Measurements from ENCODE around the gene OSBPL10. TPM values are rescaled to one million over a fixed set of nuclear protein-coding genes. Genes with fewer than 3 reads are reported as not detected.

The OSBPL10 gene
- total and polyA plus RNA-seq, 2 donors (not counting 1 experiment from before 2014, with no cell fraction given): 88.5 to 310 TPM

DNA sequence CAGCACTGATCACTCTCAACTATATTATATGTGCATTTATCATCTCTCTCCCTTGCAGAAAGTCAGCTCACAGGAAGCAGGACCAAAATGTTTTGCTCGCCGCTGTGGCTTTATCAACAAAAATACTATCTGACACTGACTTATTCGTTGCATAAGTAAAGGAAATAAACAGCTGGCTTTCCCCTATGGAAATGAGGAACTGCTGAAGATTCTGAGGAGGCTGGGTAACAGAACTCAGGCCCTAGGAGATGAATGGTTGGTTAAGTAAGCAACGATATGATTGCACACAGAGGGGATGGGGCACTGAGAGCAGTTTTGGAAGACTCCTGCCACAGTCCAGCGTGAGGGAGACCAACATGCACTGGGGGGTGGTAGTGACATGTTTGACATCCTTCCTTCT, 267.2 kb downstream of the OSBPL10 start:
- Mint-ChIP-seq H3K27me3 (no peaks in the 10 kb centered on the region), H3K27ac (peak overlapping the region; percentile 73), H3K4me1 (peaks cover 69% of the 10 kb centered on the region), H3K9me3 (ENCODE audit: insufficient read depth) (peaks cover 7% of the 10 kb centered on the region), H3K4me3 (no peak overlapping the region)
- Histone ChIP-seq H3K27me3 (replicated peaks in 1 of 4; ENCODE audit: control extremely low read depth in 1 of 4, control insufficient read depth in 3 of 4, insufficient read depth in 4 of 4, low read length in 3 of 4) (no peaks in the 10 kb centered on the region), H2AFZ (ENCODE audit: insufficient read depth, low read depth, low read length, poor library complexity, severe bottlenecking) (no peak overlapping the region), H3K4me2 (replicated peaks; ENCODE audit: low read depth, low read length, poor library complexity, severe bottlenecking) (no peak overlapping the region), H3K9ac (ENCODE audit: low read length) (no peak overlapping the region), H3K79me2 (ENCODE audit: control insufficient read depth, insufficient read depth, low read length) (peaks cover 34% of the 10 kb centered on the region), H3K4me3 (ENCODE audit: control extremely low read depth in 1 of 5, extremely low read depth in 1 of 5, insufficient read depth in 1 of 5, low read depth in 2 of 5, low read length in 4 of 5) (no peak overlapping the region), H3K27ac (ENCODE audit: low read length in 2 of 2) (no peak overlapping the region), H4K20me1 (ENCODE audit: control insufficient read depth, insufficient read depth, low read length, poor library complexity, severe bottlenecking) (peaks cover 68% of the 10 kb centered on the region), H3K9me3 (ENCODE audit: control extremely low read depth in 1 of 3, control insufficient read depth in 2 of 3, insufficient read depth in 1 of 3, low read length in 2 of 3) (peaks cover 0 to 14% (median 3%) of the 10 kb centered on the region in 3 donors), H3K4me1 (ENCODE audit: control insufficient read depth in 2 of 2, insufficient read depth in 2 of 2, low read length in 2 of 2) (peaks cover 14 to 37% of the 10 kb centered on the region in 2 donors), H3K36me3 (replicated peaks in 1 of 2; ENCODE audit: control extremely low read depth in 1 of 2, control insufficient read depth in 1 of 2, extremely low read depth in 1 of 2, insufficient read depth in 2 of 2, low read length in 1 of 2) (peaks cover 2 to 57% of the 10 kb centered on the region in 2 experiments)
- POLR2A ChIA-PET: no interaction called here
- ATAC-seq (ENCODE audit: low read depth) (no peak), DNase-seq (no peak)
- no peak for TF ChIP-seq EZH2 (IDR thresholded peaks at IDR 0.05; ENCODE audit: borderline replicate concordance, insufficient read depth, low read depth, low read length, poor library complexity, severe bottlenecking)
- TF ChIP-seq, protein P1, sequence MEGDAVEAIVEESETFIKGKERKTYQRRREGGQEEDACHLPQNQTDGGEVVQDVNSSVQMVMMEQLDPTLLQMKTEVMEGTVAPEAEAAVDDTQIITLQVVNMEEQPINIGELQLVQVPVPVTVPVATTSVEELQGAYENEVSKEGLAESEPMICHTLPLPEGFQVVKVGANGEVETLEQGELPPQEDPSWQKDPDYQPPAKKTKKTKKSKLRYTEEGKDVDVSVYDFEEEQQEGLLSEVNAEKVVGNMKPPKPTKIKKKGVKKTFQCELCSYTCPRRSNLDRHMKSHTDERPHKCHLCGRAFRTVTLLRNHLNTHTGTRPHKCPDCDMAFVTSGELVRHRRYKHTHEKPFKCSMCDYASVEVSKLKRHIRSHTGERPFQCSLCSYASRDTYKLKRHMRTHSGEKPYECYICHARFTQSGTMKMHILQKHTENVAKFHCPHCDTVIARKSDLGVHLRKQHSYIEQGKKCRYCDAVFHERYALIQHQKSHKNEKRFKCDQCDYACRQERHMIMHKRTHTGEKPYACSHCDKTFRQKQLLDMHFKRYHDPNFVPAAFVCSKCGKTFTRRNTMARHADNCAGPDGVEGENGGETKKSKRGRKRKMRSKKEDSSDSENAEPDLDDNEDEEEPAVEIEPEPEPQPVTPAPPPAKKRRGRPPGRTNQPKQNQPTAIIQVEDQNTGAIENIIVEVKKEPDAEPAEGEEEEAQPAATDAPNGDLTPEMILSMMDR (IDR thresholded peaks at IDR 0.05): no peak
- CTCF ChIA-PET: no interaction called here
- intact Hi-C loops (cut with micrococcal nuclease): no loop called here
- 0% methylated on average over 1 of the region's 5 CpGs for WGBS (ENCODE audit: insufficient coverage)

DNA sequence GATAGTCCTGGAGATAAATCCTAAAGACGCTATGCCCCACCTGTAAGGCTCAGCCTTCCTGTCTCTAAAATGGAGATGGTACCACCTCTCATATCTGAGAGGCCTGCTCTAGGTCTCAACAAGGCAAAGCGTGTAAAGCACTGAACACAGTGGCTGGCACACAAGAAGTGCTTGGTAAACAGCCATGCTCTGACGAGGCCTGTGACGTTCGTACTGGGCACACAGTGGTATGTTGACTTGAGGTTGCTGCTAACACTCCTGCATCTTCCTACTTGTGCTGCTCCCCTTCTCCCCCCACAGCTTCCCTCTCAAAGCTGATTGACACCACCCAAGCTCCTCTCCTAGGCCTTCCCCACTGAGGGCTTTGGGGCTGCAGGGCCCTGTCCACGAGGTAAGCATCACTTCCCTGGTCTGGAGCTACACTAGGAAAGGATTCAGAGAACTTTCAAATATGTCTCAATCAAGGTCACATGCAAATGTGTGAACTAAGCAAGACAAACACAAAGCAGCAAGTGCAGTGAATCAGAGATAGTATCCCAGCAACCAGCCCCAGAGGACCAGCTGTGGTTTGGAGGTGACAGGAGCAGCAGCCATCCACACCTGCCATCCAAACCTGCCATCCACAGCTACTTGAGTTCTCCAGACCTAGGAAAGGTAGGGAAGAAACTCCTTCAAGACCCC, 270.8 kb downstream of the OSBPL10 start:
- no peak for TF ChIP-seq EZH2 (IDR thresholded peaks at IDR 0.05; ENCODE audit: borderline replicate concordance, insufficient read depth, low read depth, low read length, poor library complexity, severe bottlenecking)
- TF ChIP-seq, protein P1 (IDR thresholded peaks at IDR 0.05): no peak
- H4K20me1 ChIP-seq (ENCODE audit: control insufficient read depth, insufficient read depth, low read length, poor library complexity, severe bottlenecking): peaks cover 82% of the 10 kb centered on the region
- no peak overlapping the region for H2AFZ ChIP-seq (ENCODE audit: insufficient read depth, low read depth, low read length, poor library complexity, severe bottlenecking)
- WGBS (ENCODE audit: insufficient coverage): 70% methylated on average over 5 of the region's 6 CpGs
- peaks cover 42% of the 10 kb centered on the region for H3K79me2 ChIP-seq (ENCODE audit: control insufficient read depth, insufficient read depth, low read length)
- no peak overlapping the region for H3K9ac ChIP-seq (ENCODE audit: low read length)
- Mint-ChIP-seq H3K9me3 (ENCODE audit: insufficient read depth) (peaks cover 7% of the 10 kb centered on the region), H3K4me3 (peak overlapping the region; percentile 66), H3K4me1 (peaks cover 91% of the 10 kb centered on the region), H3K27ac (peak overlapping the region; percentile 94), H3K27me3 (no peaks in the 10 kb centered on the region)
- H3K36me3 ChIP-seq (replicated peaks in 1 of 2; ENCODE audit: control extremely low read depth in 1 of 2, control insufficient read depth in 1 of 2, extremely low read depth in 1 of 2, insufficient read depth in 2 of 2, low read length in 1 of 2): peaks cover 9 to 53% of the 10 kb centered on the region in 2 experiments
- CTCF ChIA-PET: interaction anchor here (1.3 kb wide), 1 partner anchor 434 kb away, joined by 3 read pairs; no protein-coding TSS in a partner anchor
- H3K4me2 ChIP-seq (replicated peaks; ENCODE audit: low read depth, low read length, poor library complexity, severe bottlenecking): no peak overlapping the region
- DNase-seq: no peak
- H3K4me1 ChIP-seq (ENCODE audit: control insufficient read depth in 2 of 2, insufficient read depth in 2 of 2, low read length in 2 of 2): peaks cover 14 to 37% of the 10 kb centered on the region in 2 donors
- peak; percentile 71 for ATAC-seq (ENCODE audit: low read depth)
- intact Hi-C loops (cut with micrococcal nuclease): no loop called here
- POLR2A ChIA-PET: no interaction called here
- H3K4me3 ChIP-seq (ENCODE audit: control extremely low read depth in 1 of 5, extremely low read depth in 1 of 5, insufficient read depth in 1 of 5, low read depth in 2 of 5, low read length in 4 of 5): no peak overlapping the region
- no peak overlapping the region for H3K27ac ChIP-seq (ENCODE audit: low read length in 2 of 2)
- H3K9me3 ChIP-seq (ENCODE audit: control extremely low read depth in 1 of 3, control insufficient read depth in 2 of 3, insufficient read depth in 1 of 3, low read length in 2 of 3): peaks cover 0 to 14% (median 3%) of the 10 kb centered on the region in 3 donors
- no peaks in the 10 kb centered on the region for H3K27me3 ChIP-seq (replicated peaks in 1 of 4; ENCODE audit: control extremely low read depth in 1 of 4, control insufficient read depth in 3 of 4, insufficient read depth in 4 of 4, low read length in 3 of 4)

All from B cell (primary cell).